BJ (cell line): Measurements from ENCODE around the gene SLC36A3. TPM values are rescaled to one million over a fixed set of nuclear protein-coding genes. Genes with fewer than 3 reads are reported as not detected.

Experiments
- CTCF ChIA-PET: fragments of 350-600 bp; formaldehyde crosslinking; extraction: SDS; loops from one replicate; lab custom pipeline; 2021; ENCODE audit warnings: antibody characterized with exemption, inconsistent platforms; lab: Yijun Ruan, JAX
- POLR2A ChIA-PET: fragments of 300-600 bp; sonication (Branson Sonifier 250); formaldehyde crosslinking; extraction: SDS; loops from one replicate; lab custom pipeline; 2021; ENCODE audit warnings: antibody characterized with exemption; lab: Charles Lee
- DNase-seq: peaks from one replicate; pipeline ENCODE4 v3.0.0-alpha.2; 2011; ENCODE audit warnings: low read depth
- H3K27me3 ChIP-seq: 2 replicates; pipeline ENCODE4 v1.6.0; 2011; ENCODE audit warnings: low read length; ENCODE audit not compliant: control insufficient read depth, insufficient read depth
- H3K36me3 ChIP-seq: 2 replicates; pipeline ENCODE4 v1.5.1; 2011; ENCODE audit warnings: low read length; ENCODE audit not compliant: control insufficient read depth, insufficient read depth
- H3K4me3 ChIP-seq: 2 replicates; pipeline ENCODE4 v1.5.1; 2011; ENCODE audit warnings: low read depth, mild to moderate bottlenecking, control low read depth, low read length
- CTCF ChIP-seq: IDR thresholded peaks from 2 replicates; pipeline ENCODE4 v1.5.1; 2011; ENCODE audit warnings: low read depth, mild to moderate bottlenecking, control low read depth, inconsistent platforms, low read length, moderate library complexity; ENCODE audit not compliant: insufficient read depth
- polyA plus RNA-seq: library from polyadenylated mRNA; depleted of rRNA; stranded (reverse); fragments of >200 nt; gene quantifications from 2 replicates; pipeline ENCODE4 v1.2.3, GENCODE V29; 2011

The SLC36A3 gene
- polyA plus RNA-seq, 1 experiment = not detected

- ChIA-PET CTCF (interaction anchor here (0.8 to 1.1 kb wide), 2 partner anchors 30 to 33 kb away, joined by 3 to 4 read pairs; partner anchors contain the start of gene GM2A), POLR2A (no interaction called here)
- Histone ChIP-seq H3K4me3 (no peak overlapping the region), H3K27me3 (no peaks in the 10 kb centered on the region; the same call in 1 of the 2 replicates), H3K36me3 (no peaks in the 10 kb centered on the region)
- TF ChIP-seq CTCF = no peak
- DNase-seq = no peak
Measured at GRCh38 chr5:151283120-151283825, 20.3 kb downstream of the SLC36A3 start.

- ChIA-PET CTCF (interaction anchor here (0.8 kb wide), 1 partner anchor 116 kb away, joined by 4 read pairs; no protein-coding TSS in a partner anchor), POLR2A (no interaction called here)
- no peak for DNase-seq
- Histone ChIP-seq H3K27me3 (no peaks in the 10 kb centered on the region; the same call in 1 of the 2 replicates), H3K36me3 (no peaks in the 10 kb centered on the region), H3K4me3 (no peak overlapping the region)
- no peak for TF ChIP-seq CTCF
Measured at GRCh38 chr5:151281001-151281639, 22.4 kb downstream of the SLC36A3 start.

- no peaks in the 10 kb centered on the region; the same call in 1 of the 2 replicates for H3K27me3 ChIP-seq
- no peak overlapping the region for H3K4me3 ChIP-seq
- POLR2A ChIA-PET = no interaction called here
- no peaks in the 10 kb centered on the region for H3K36me3 ChIP-seq
- no peak for DNase-seq
- no peak for TF ChIP-seq CTCF
- CTCF ChIA-PET = interaction anchor here (0.6 kb wide), 1 partner anchor 841 kb away, joined by 3 read pairs; no protein-coding TSS in a partner anchor
Measured at GRCh38 chr5:151280443-151280842, 23.1 kb downstream of the SLC36A3 start.

- Histone ChIP-seq H3K4me3 (no peak overlapping the region), H3K27me3 (no peaks in the 10 kb centered on the region; the same call in 1 of the 2 replicates), H3K36me3 (no peaks in the 10 kb centered on the region)
- ChIA-PET CTCF (no interaction called here), POLR2A (no interaction called here)
- no peak for TF ChIP-seq CTCF
- no peak for DNase-seq
Measured at GRCh38 chr5:151278845-151279244, 24.7 kb downstream of the SLC36A3 start.

- Histone ChIP-seq H3K36me3 (no peaks in the 10 kb centered on the region), H3K27me3 (no peaks in the 10 kb centered on the region), H3K4me3 (no peak overlapping the region)
- TF ChIP-seq CTCF = no peak
- CTCF ChIA-PET = interaction anchor here (0.6 to 1.5 kb wide), 2 partner anchors 376 to 382 kb away, joined by 3 read pairs; no protein-coding TSS in a partner anchor
- POLR2A ChIA-PET = no interaction called here
- no peak for DNase-seq
Measured at GRCh38 chr5:151275803-151276202, 27.8 kb downstream of the SLC36A3 start.
